Cerebellar cortex (tissue), 1 donor: ENCODE results near the gene ARHGAP35.
A peak's percentile ranks its signal among the peaks of the same experiment; 100 is the strongest.
"Not testable (repeated sequence)": the region's sequence is repeated elsewhere in the genome, so short reads cannot be mapped to it uniquely, and the experiment has no call there.

Experiments
- DNase-seq: peaks from one replicate; pipeline ENCODE4 v3.0.0-alpha.2; 2015; ENCODE audit warnings: low spot score

The ARHGAP35 gene

GRCh38 chr19:46860846-46861690 lies at the start of gene ARHGAP35:
ARHGAP35 (plus strand) TSS chr19:46860997; CDS start chr19:46918676, 57,679 bp downstream.
- no peak for DNase-seq

GRCh38 chr19:46812977-46813838 lies 47.6 kb upstream of the ARHGAP35 start:
- DNase-seq, result no peak

GRCh38 chr19:46813839-46814358 lies 46.9 kb upstream of the ARHGAP35 start:
- no peak for DNase-seq

GRCh38 chr19:46815833-46816627 lies 44.8 kb upstream of the ARHGAP35 start:
- no peak for DNase-seq

- no peak for DNase-seq
These were observed 42.0 kb upstream of the ARHGAP35 start for GRCh38 chr19:46818812-46819211.

GRCh38 chr19:46821512-46822409 lies 39.0 kb upstream of the ARHGAP35 start:
- DNase-seq, result no peak

GRCh38 chr19:46822410-46822787 lies 38.4 kb upstream of the ARHGAP35 start:
- DNase-seq, result not testable (repeated sequence)

GRCh38 chr19:46823049-46823448 lies 37.7 kb upstream of the ARHGAP35 start:
- DNase-seq, result no peak

- DNase-seq, result no peak
These were observed 35.7 kb upstream of the ARHGAP35 start for GRCh38 chr19:46824890-46825730.

GRCh38 chr19:46825731-46826055 lies 35.1 kb upstream of the ARHGAP35 start:
- DNase-seq, result no peak

- DNase-seq, result no peak
These were observed 32.3 kb upstream of the ARHGAP35 start for GRCh38 chr19:46828484-46828883.

GRCh38 chr19:46830864-46831263 lies 29.9 kb upstream of the ARHGAP35 start:
- no peak for DNase-seq

GRCh38 chr19:46834121-46834520 lies 26.7 kb upstream of the ARHGAP35 start:
- no peak for DNase-seq

GRCh38 chr19:46834984-46835383 lies 25.8 kb upstream of the ARHGAP35 start:
- no peak for DNase-seq

GRCh38 chr19:46838160-46838559 lies 22.6 kb upstream of the ARHGAP35 start:
- DNase-seq, result no peak

- DNase-seq, result no peak
These were observed 20.9 kb upstream of the ARHGAP35 start for GRCh38 chr19:46839752-46840497.

GRCh38 chr19:46840498-46840942 lies 20.3 kb upstream of the ARHGAP35 start:
- peak; percentile 72 for DNase-seq

- no peak for DNase-seq
These were observed 19.2 kb upstream of the ARHGAP35 start for GRCh38 chr19:46841458-46842083.

GRCh38 chr19:46842791-46843190 lies 18.0 kb upstream of the ARHGAP35 start:
- DNase-seq, result no peak
